HG03097 (cell line): Measurements from ENCODE around the gene CSNK1G3.

Experiments used
- ATAC-seq: cut with Tn5 transposase; IDR thresholded peaks from one replicate; pipeline ENCODE4 v1.9.1; 2021; ENCODE audit not compliant: unreplicated experiment, low FRiP score

The CSNK1G3 gene

DNA sequence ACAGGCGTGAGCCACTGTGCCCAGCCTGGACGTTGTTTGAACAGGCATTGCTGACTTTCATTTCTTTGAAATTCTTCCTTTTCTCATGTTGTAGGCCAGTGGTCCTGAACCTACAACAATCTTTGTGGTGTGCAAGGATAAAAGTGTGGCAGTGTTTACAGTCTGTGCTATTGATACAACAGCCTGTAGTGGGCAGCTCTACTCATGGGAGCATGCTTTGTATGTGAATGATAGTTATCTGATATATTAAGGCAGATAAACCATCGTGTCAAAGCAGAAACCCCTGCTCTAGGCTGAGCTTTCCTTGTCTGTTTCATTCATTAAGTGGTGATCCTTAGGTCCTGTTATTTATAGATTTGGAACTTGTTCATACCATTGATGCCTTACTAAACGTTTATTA is 42.6 kb downstream of the CSNK1G3 start:
- no peak for ATAC-seq

DNA sequence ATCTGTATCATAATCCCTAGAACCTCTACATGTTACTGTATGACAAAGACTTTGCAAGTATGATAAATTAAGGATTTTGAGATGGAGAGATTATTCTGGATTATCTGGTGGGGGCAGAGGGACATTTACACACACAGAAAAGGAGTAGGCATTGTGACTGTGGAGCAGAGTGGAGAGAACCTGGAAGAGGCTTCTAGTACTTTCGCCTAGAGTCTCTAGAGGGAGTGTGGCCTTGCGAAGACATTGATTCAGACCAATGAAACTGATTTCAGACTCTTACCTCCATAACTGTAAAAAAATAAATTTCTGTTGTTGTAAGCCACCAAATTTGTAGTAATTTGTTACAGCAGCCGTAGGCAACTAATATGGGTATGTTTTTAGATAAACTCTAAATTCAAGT is 45.9 kb downstream of the CSNK1G3 start:
- no peak for ATAC-seq

DNA sequence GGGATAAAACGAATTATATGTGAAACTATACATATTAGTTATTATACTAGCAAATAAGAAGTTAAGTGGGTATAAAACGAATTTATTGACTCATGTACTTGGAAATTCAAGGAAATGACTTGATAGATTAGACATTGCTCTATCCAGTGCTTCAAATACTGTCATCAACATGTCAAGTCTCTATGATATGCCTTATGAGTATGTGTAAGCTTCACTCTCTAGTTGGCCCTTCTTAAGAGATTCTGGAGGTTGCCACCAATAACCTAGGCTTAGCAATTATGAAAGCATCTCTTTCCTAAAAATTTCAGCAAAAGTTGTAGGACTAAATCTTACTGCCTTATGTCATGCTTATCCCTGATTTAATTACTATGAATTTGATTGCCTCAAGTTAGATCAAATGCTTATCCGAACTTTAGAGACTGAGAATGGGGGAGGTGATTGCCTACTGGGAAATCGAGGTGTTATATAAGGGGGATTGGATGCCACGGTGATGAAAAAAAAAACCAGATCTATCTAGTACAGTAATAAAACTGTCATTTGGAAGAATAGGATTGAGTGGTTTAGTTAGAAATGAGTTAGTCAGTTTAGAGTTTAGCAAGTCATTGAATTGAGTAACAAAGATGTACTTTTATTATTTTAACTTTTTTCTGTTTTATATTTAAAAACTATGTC is 46.9 kb downstream of the CSNK1G3 start:
- no peak for ATAC-seq

DNA sequence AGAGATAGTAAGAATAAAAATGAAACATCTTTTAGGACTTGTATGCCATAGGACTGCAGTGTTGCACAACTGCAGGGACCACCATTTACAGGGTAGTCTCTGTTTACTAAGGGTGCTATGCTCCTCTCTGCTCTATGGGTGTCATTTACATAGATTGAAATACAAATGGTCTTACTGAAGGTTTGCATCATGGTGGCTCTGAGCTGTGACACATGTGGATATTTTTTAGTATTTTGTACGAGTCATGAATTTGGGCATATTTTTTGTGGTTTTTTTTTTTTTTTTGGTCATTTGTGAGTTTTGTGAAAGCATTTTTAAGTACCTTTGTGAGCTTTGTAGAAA is 47.4 kb downstream of the CSNK1G3 start:
- ATAC-seq: no peak

DNA sequence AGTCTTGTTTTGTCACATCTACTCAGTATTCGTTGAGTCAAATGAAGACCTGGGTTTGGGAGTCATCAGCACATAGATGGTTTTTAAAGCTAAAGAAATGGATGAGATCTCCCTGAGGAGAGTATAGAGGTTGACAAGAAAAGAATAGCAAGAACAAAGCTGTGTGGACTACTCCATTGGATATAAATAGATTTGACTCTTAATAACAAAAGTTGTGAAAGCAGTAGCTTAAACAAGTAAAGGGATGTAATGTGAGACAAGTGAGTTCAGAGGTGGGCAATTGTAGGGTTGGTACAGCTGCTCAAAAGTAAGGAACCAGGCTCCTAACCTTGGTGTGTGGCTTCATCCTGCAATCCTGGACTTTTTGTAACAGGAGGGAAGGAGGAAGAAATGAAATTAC is 49.3 kb downstream of the CSNK1G3 start:
- ATAC-seq: no peak

DNA sequence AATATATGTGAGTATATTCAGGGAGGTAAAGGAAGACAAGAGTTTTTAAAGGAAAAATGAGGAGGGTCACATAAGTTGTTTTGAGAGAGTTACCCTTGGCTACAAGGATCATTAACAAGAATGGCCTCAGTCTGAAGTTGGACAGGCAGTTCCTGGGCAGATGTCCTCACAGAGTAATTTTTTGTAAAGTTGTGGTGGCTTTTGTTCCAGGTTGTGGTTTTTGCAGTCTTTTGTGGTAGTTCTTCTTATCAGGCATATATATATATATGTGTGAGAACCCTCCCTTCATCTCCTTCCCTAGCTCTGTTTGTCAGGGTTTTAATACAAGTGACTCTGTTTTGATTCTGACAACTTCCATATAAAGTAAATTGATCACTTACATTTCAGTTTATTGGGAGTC is 60.0 kb downstream of the CSNK1G3 start:
- ATAC-seq: no peak

DNA sequence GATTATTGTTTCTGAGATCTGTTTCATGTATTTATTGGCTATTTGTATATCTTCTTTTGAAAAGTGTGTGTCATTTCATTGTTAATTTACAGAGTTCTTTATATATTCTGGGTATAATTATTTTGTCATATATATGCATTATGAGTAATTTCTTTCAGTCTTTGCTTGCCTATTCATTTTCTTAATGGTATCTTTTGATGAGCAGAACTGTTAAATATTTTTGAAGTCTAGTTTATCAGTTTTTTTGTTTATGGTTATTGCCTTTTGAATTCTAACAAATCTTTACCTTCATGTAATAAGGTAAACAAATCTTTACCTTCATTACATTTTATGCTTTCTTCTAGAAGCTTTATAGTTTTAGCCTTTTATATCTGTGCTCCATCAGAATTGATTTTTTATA is 66.4 kb downstream of the CSNK1G3 start:
- ATAC-seq: no peak

DNA sequence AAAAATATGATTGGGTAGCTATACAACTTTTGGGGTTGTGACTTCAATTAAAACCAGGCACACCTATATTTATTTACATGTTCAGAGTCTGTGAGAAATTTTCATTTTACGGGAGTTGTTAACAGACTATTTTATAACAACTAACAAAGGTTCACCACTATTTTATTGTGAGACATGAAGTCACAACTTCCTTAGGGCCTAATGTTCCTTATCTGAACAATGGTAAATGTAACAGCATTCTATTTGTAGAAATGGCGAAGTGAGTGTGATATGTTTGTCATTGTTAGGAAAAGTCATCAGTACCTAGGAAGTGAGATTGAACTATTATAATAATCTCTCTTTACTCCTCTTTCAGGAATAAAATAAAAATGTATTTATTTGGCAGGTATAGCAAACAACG is 67.4 kb downstream of the CSNK1G3 start:
- ATAC-seq: no peak

DNA sequence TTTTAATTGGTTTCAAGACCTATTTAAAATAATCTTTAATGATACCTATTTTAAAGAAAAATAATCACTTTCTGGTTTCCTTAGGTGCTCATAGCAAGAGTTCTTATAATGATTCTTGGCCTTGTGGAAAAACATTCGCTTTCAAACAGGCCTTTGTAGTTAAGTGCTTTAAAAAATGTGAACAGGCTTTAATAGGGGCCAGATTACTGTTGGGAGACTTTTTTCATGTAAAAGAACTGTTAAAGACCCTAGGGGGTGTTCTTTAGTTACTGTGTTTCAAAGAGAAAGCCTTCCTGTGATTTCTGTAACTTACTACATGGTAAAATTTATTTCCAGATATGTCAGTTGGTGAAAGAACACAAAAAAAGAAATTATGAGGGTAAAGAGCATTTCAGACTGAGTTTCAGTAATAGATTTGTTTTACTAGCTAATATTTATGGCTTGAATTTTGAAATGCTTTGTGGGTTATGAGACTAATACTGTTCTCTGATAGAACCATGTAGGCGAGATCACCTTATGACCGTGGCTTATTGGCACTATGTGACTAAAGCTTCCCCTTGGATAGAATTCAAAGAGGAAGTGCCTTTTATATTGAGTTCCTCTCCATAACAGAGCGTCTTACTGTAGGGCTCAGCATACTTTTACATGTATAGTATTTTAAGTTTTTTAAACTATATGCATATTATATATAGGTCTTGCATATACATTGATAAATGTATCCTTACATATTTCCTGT is 70.7 kb downstream of the CSNK1G3 start:
- ATAC-seq: no peak

DNA sequence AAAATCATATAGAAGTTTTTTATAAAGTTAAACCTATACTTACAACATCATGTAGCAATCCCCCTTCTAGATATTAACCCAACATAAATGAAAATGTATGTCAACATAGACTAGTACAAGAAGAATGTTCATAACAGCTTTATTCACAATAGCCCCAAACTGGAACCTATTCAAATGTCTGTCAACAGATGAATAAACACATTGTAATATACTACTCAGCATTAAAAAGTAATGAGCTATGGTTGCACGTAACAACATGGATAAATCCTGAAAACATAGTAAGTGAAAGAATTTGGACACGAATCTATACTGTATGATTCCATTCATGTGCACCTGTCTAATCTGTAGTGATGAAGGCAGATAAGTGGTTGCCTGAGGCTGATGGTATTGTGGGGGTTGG is 73.9 kb downstream of the CSNK1G3 start:
- ATAC-seq: no peak

DNA sequence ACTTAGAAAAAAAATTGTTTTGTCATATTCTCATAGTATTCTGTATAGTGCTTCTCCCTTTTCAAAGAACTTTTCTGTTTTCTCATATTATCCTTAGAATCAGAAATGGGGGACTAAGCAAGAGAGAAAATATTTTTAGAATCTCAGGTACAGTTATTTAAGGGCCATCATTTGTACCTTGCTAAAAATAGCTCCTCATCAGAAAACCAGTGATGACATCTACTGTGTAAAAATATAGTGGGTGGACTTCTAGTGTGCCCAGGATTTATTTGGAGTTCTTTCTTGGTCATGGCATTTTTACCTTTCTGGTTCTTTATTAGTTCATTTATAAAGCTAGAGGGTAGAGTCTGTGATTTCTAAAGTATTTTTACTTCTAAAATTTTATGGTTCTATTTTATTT is 82.5 kb downstream of the CSNK1G3 start:
- no peak for ATAC-seq

DNA sequence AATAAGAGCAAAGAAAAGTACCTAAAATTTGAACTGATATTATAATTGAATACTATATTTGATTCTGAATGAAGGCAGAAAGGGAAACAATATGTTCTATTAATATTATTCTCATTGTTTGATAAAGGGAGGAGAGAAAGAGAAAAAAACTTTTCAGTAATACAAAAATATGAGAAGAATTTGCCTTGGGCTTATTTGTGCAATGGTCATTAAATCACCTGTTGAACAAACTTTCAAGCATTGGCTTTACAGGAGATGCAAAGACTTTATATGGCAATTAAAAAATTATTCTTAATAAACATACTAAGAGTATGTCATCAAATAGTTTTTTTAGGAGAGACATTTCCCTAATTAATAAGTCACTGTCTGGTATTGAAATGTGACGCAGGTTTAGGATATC is 85.0 kb downstream of the CSNK1G3 start:
- ATAC-seq: no peak

DNA sequence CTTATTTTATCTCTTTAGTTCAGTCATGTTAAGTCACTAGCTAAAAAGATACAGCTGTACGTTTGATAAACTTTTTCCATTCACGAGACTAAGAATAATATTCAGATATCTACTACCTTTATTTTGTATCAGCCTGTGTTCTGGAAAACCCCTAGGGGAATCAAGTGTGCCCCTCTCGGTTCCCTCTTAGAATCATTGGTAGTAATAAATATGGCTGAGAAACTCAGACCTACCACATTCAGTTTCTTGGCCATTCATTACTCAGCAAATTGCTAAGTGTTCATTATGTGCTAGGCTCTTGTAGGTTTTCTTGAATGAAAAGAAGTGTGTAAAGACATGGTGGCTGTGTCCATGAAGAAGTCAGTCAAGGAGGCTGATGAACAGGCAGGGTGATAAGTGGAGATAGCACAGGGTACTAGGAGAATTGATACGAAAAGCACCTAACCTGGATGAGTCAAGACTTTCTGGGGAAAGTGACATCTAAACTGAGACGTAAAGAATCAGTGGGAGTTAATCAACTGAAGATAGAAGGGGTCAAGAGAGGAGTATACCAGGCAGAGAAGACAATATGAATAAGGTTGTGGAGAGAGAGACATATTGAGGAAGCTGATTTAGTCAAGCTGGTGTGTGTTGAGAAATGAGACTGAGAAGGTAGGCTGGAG is 86.2 kb downstream of the CSNK1G3 start:
- no peak for ATAC-seq

DNA sequence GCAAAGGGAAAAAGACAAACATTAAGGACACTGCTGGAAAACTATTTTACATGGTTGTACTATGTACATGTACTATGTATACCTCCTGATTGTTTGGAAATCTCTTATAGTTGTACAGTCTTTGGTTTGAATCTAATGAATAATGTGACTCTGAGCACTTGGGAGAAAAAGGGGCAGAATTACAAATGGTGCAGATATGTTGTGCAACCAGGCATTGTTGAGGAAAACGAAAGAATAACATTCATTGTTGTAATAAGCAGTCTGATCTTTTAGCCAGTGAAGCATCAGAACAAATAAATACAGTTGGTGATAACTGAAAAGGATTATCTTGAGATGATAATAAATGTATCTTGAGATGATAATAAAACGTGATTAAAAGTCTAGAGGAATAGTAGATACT is 87.2 kb downstream of the CSNK1G3 start:
- no peak for ATAC-seq

DNA sequence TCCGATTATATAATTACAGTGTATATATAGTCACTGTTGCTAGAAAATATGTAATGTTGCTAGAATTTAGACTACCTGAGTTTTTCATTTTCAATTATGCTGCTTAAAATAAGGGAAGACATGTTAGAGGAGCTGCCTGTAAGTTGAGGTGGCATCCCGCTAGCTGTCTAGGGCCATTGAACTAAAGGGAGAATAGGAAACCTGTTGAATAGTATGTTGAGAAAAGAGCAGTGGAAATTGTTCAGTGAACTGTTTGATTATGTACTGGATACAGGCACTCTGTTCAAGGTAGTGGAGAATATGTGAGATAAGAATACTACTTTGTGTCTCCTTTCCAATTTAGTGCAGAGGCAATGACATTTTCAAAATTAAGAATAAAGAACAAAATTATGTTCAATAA is 89.6 kb downstream of the CSNK1G3 start:
- no peak for ATAC-seq

DNA sequence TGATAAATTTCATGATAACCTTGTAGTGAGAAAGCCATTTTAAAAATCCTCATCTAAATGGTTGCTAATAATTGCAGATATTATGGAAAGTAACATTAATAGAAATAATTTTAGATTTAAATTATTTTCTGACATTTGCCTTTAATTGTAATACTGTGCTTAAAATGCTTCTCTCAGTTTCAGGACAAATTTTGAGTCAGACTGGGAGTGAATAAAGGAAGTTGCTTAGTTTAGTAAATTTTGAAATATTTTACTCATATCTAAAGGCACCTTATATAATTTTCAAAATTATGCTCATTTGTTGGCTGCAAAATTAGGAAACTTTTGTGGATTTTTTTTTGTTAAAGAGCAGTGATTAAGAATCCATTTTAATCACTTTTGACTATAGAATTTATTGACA is 93.8 kb downstream of the CSNK1G3 start:
- ATAC-seq: no peak

DNA sequence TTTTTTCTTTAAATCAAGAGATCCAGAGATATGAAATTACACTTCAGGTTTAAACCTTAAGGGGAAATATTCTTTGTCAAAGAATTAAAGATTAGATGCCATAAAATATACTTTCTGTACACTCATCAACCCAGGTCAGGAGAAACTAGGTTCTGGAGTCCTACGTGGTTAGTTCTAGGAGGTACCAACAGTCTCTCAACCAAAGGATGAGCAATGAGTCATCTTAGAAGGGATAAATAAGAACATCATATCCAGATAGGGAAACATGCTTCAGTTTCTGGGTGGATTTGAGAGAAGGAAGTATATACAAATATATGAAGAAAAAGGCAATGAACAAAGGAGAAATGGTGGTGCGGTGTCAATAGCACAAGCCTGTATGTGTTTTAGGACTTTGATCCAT is 98.2 kb downstream of the CSNK1G3 start:
- ATAC-seq: no peak

DNA sequence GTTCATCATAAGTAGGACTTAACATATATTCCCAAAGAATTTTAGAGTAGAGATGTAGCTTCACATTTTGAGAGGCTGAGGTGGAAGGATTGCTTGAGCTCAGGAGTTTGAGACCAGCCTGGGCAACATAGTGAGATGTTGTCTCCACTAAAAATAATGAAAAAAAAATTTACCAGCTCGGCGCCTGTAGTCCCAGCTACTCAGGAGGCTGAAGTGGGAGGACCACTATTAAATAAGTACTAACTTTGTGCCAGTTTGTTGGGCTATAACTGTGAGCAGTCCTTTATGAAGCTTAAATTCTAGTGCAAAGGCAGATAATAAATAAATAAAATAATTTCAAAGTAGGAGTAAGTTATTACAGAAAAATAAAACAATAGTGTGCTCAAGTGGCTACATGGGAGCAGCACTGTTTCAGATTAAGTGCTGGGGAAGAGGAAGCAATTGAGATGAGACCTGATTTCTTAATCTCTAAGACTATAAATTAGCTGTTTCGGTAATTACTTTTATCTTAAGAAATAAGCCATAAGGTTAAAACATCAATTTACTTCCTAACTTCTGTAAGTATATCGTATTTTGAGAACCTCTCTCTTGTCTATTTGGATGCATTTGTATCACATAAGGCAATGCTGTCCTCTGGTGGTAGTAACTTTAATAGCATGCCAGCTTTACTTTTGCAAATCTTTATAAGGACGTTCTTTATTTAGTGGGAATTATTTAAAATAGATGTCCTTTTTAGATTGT is 98.9 kb downstream of the CSNK1G3 start:
- ATAC-seq: peak; percentile 53

DNA sequence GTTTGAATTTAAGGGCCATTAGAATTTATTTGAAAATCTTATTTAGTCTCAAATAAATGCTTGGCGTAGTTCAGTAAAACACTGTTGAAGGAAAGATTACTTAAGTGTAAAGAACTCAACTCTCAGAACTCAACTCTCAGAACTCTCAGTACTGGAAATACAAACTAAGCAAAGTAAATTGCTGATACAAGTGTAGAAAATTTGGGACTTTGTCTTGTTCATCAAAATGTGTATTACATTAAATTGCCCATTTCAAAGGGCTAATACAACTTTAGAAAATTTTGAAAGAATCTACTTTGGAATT is 99.4 kb downstream of the CSNK1G3 start:
- ATAC-seq: no peak

DNA sequence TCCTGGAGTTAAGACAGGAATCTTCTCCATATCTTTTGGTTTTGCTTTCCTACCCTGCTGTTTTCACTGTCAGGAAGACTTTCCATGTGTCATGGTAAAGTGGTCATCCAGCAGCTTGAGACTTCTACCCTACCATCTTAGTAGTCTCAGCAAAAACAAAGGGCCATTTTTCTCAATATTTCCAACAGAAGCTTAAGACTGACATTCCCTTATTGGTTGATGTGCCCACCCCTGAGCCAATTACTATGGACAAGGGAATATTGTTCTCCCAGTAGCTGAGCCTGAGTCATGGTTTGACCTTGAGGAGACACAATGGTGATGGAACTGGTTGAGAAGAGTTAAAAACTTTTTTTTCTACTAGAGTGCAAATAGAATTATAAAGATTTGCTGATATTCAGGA is 105.6 kb downstream of the CSNK1G3 start:
- ATAC-seq: no peak

DNA sequence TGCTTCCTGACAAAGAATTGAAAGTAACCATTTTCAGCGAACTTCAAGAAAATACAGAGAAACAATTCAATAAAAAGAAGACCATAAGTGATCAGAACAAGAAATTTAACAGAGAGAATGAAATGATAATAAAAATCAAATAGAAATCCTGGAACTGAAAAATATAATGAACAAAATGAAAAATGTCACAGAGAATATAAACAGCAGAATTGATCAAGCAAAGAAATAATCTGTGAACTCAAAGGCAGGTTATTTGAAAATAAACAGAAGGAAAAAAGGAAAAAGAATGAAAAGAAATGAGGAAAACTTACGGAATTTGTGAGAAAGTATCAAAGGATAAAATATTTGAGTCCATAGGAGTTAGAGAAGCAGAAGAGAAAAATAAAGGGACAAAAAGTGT is 114.1 kb downstream of the CSNK1G3 start:
- ATAC-seq: no peak
